ENCODE data around the gene DSCAML1. TPM values are rescaled to one million over a fixed set of nuclear protein-coding genes. Genes with fewer than 3 reads are reported as not detected.

DSCAML1 gene
- total and polyA plus RNA-seq, 2 of the 8 experiments (the other 6 are each of a cell fraction or from before 2014, with no cell fraction given) = 0.19 to 0.24 TPM

DNA sequence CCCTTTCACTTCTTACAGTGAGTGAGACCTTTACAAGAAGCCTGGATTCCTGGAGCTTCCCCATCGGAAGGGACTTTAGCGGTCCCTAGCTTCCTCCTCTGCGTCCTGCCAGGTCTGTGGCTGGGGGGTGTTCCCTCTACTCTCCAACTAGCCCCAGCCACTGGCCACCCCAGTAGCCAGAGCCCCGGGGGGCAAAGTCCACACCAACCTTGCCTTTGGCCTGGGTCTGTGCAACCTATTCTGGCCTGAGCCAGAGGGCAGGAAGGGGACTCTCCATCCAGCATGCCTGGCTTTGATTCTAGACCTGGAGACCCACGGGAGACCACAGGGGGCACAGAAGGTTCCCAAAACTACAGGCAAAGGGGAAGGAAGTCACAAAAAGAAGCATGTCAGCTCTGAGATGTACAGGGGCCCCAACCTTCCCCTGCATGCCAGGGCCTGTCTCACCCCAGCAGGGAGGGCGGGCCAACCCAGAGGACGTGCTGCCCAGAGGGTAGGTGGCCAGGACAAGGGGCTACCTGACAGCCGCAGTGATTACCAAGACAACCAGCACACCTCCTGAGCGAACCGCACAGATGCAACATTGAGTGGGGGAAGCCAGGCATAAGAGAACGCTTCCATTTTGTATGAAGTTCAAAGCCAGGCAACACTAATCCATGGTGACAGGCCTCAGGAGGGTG is 52.4 kb downstream of the DSCAML1 start (continued):
- no peak for TF ChIP-seq TCF12 (IDR thresholded peaks at IDR 0.05; ENCODE audit: low read depth, low read length)
- TF ChIP-seq, protein P1, sequence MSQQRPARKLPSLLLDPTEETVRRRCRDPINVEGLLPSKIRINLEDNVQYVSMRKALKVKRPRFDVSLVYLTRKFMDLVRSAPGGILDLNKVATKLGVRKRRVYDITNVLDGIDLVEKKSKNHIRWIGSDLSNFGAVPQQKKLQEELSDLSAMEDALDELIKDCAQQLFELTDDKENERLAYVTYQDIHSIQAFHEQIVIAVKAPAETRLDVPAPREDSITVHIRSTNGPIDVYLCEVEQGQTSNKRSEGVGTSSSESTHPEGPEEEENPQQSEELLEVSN (IDR thresholded peaks at IDR 0.05) = no peak
- TF ChIP-seq KDM1A (IDR thresholded peaks at IDR 0.05; ENCODE audit: borderline replicate concordance, low read length) = no peak
- no peak for TF ChIP-seq BACH1 (IDR thresholded peaks at IDR 0.05; ENCODE audit: low read length)
- no peak for TF ChIP-seq RNF2 (IDR thresholded peaks at IDR 0.05; ENCODE audit: borderline replicate concordance, low read depth, low read length, missing control alignments, poor library complexity, severe bottlenecking)
- TF ChIP-seq PHF8 (conservative IDR thresholded peaks at IDR 0.05; ENCODE audit: low read depth, low read length) = no peak

Measured in H1 (cell line).